Endodermal cell (in vitro differentiated cells): ENCODE measurements around the gene PHOSPHO2. TPM values are rescaled to one million over a fixed set of nuclear protein-coding genes. Genes with fewer than 3 reads are reported as not detected.

ENCODE experiments used
- DNase-seq: peaks from one replicate; pipeline ENCODE4 v3.0.0-alpha.2; 2017
- H3K27ac ChIP-seq: 2 replicates; pipeline ENCODE4 v1.5.1; 2013; ENCODE audit warnings: mild to moderate bottlenecking, low read depth, low read length, moderate library complexity
- H3K27me3 ChIP-seq: 2 replicates; pipeline ENCODE4 v1.6.1; 2013; ENCODE audit warnings: mild to moderate bottlenecking, low read length, moderate library complexity; ENCODE audit not compliant: insufficient read depth, control insufficient read depth, poor library complexity, severe bottlenecking
- H3K36me3 ChIP-seq: 2 replicates; pipeline ENCODE4 v1.7.0; 2013; ENCODE audit warnings: mild to moderate bottlenecking, low read length, moderate library complexity; ENCODE audit not compliant: control insufficient read depth, insufficient read depth
- H3K4me1 ChIP-seq: one replicate; pipeline ENCODE4 v1.7.0; 2013; ENCODE audit warnings: low read length; ENCODE audit not compliant: control insufficient read depth, insufficient read depth
- H3K4me3 ChIP-seq: 2 replicates; pipeline ENCODE4 v1.5.1; 2013; ENCODE audit warnings: mild to moderate bottlenecking, low read length, moderate library complexity
- H3K9ac ChIP-seq: 2 replicates; pipeline ENCODE4 v1.6.1; 2013; ENCODE audit warnings: mild to moderate bottlenecking, low read length, moderate library complexity; ENCODE audit not compliant: poor library complexity, severe bottlenecking; ENCODE audit errors: extremely low read depth
- H3K9me3 ChIP-seq: 2 replicates; pipeline ENCODE4 v1.6.1; 2013; ENCODE audit warnings: mild to moderate bottlenecking, low read length, moderate library complexity; ENCODE audit not compliant: control insufficient read depth
- H3K27ac Mint-ChIP-seq: 2 replicates; pipeline ENCODE4 v1.8.0; 2020; ENCODE audit warnings: mixed read lengths
- H3K27me3 Mint-ChIP-seq: 2 replicates; pipeline ENCODE4 v1.8.0; 2021; ENCODE audit warnings: mild to moderate bottlenecking, mixed read lengths; ENCODE audit not compliant: insufficient read depth
- H3K36me3 Mint-ChIP-seq: 2 replicates; pipeline ENCODE4 v1.8.0; 2020; ENCODE audit warnings: low read depth, mixed read lengths
- H3K4me1 Mint-ChIP-seq: 2 replicates; pipeline ENCODE4 v1.8.0; 2020; ENCODE audit warnings: mixed read lengths
- H3K4me3 Mint-ChIP-seq: 2 replicates; pipeline ENCODE4 v1.8.0; 2020; ENCODE audit warnings: mild to moderate bottlenecking, moderate library complexity, mixed read lengths
- H3K9me3 Mint-ChIP-seq: 2 replicates; pipeline ENCODE4 v1.8.0; 2020; ENCODE audit warnings: mild to moderate bottlenecking, mixed read lengths
- CTCF ChIP-seq: fragments of 200-600 bp; sonication (generic); conservative IDR thresholded peaks from 2 replicates; pipeline ENCODE4 v1.5.0; 2021; ENCODE audit warnings: antibody characterized with exemption, mild to moderate bottlenecking
- WGBS, 2 experiments: methylation state at CpG; one replicate each; pipeline versions ENCODE4 v1.1.5 to v1.1.7; 2013; ENCODE audit warnings: missing lambda C conversion rate in 2 of 2, mixed read lengths in 1 of 2; ENCODE audit not compliant: insufficient coverage in 1 of 2, insufficient read length in 1 of 2; 5-methylcytosine and 5-hydroxymethylcytosine counted together
- total RNA-seq, 2 donors: library from RNA; stranded (reverse); fragmentation: NEBNext Ultra II Directional in 1 of 2; extraction: Animal tissue kit (Norgen Biotek cat#: 25700) in 1 of 2; gene quantifications; 2 replicates in 1 of 2; 3 replicates in 1 of 2; pipeline ENCODE4 v1.2.1, GENCODE V29; 2021

Gene PHOSPHO2
- total RNA-seq, 2 donors from 2014 or later, result 6.3 to 7.3 TPM

GRCh38 chr2:169743549-169743948, 49.3 kb downstream of the PHOSPHO2 start:
- Mint-ChIP-seq H3K27ac (no peak overlapping the region), H3K27me3 (no peaks in the 10 kb centered on the region), H3K4me1 (peaks cover 11% of the 10 kb centered on the region), H3K9me3 (peaks cover 6% of the 10 kb centered on the region), H3K36me3 (peaks cover 65% of the 10 kb centered on the region), H3K4me3 (no peak overlapping the region)
- no peak overlapping the region for H3K9ac ChIP-seq
- H3K4me1 ChIP-seq, result no peaks in the 10 kb centered on the region
- H3K4me3 ChIP-seq, result no peak overlapping the region
- WGBS, 2 experiments, result 91 to 96% methylated on average over 4 of the region's 4 CpGs
- no peaks in the 10 kb centered on the region for H3K27me3 ChIP-seq
- peaks cover 74% of the 10 kb centered on the region for H3K36me3 ChIP-seq
- TF ChIP-seq CTCF, result no peak
- H3K9me3 ChIP-seq, result no peaks in the 10 kb centered on the region
- H3K27ac ChIP-seq, result no peak overlapping the region
- no peak for DNase-seq

GRCh38 chr2:169746240-169746639, 52.0 kb downstream of the PHOSPHO2 start:
- H3K27me3 Mint-ChIP-seq, result no peaks in the 10 kb centered on the region
- Histone ChIP-seq H3K27ac (no peak overlapping the region), H3K4me3 (no peak overlapping the region), H3K4me1 (no peaks in the 10 kb centered on the region), H3K36me3 (peaks cover 83% of the 10 kb centered on the region), H3K9me3 (no peaks in the 10 kb centered on the region), H3K9ac (no peak overlapping the region), H3K27me3 (no peaks in the 10 kb centered on the region)
- H3K9me3 Mint-ChIP-seq, result peaks cover 1% of the 10 kb centered on the region
- TF ChIP-seq CTCF, result no peak
- DNase-seq, result no peak
- no peak overlapping the region for H3K27ac Mint-ChIP-seq
- WGBS, 2 experiments, result 98 to 100% methylated on average over 1 to 2 of the region's 2 CpGs
- peaks cover 5% of the 10 kb centered on the region for H3K4me1 Mint-ChIP-seq
- H3K36me3 Mint-ChIP-seq, result peaks cover 65% of the 10 kb centered on the region
- H3K4me3 Mint-ChIP-seq, result no peak overlapping the region

GRCh38 chr2:169748319-169748718, 54.0 kb downstream of the PHOSPHO2 start:
- WGBS, 2 experiments, result 80 to 82% methylated on average over 5 to 6 of the region's 6 CpGs
- Histone ChIP-seq H3K4me1 (no peaks in the 10 kb centered on the region), H3K9ac (no peak overlapping the region), H3K9me3 (no peaks in the 10 kb centered on the region), H3K4me3 (no peak overlapping the region), H3K27ac (no peak overlapping the region), H3K27me3 (no peaks in the 10 kb centered on the region), H3K36me3 (peaks cover 73% of the 10 kb centered on the region)
- Mint-ChIP-seq H3K4me3 (no peak overlapping the region), H3K9me3 (peaks cover 1% of the 10 kb centered on the region), H3K4me1 (peaks cover 5% of the 10 kb centered on the region), H3K36me3 (peaks cover 52% of the 10 kb centered on the region), H3K27ac (no peak overlapping the region), H3K27me3 (no peaks in the 10 kb centered on the region)
- DNase-seq, result no peak
- TF ChIP-seq CTCF, result no peak

Other genes starting within 250 kb of the PHOSPHO2 start
- gene BBS5, start 215.0 kb upstream of the PHOSPHO2 start, total RNA-seq, result 1 to 10 TPM; 3.2 to 6.5 TPM
- gene KLHL41, start 184.8 kb upstream of the PHOSPHO2 start, total RNA-seq, result not detected
- gene FASTKD1, start 120.6 kb upstream of the PHOSPHO2 start, total RNA-seq, result 10 to 100 TPM; 45.2 to 56.0 TPM
- gene PPIG, start 110.1 kb upstream of the PHOSPHO2 start, total RNA-seq, result 10 to 100 TPM; 59.5 to 72.7 TPM
- gene CFAP210, start 64 bp upstream of the PHOSPHO2 start, total RNA-seq, result 1 to 10 TPM in 1 of 2 donors, under 1 TPM in 1; 0.70 to 1.9 TPM
- 10 to 100 TPM; 43.4 to 61.9 TPM for gene KLHL23, start 39.4 kb downstream of the PHOSPHO2 start, total RNA-seq
- 100 to 1,000 TPM; 182 to 208 TPM for gene SSB, start 104.4 kb downstream of the PHOSPHO2 start, total RNA-seq
- 100 to 1,000 TPM in 1 of 2 donors, 10 to 100 TPM in 1; 76.1 to 102 TPM for gene METTL5, start 130.4 kb downstream of the PHOSPHO2 start, total RNA-seq
- gene UBR3, start 133.0 kb downstream of the PHOSPHO2 start, total RNA-seq, result 10 to 100 TPM; 20.4 to 24.8 TPM